Suprapubic skin (tissue), 4 donors: Measurements from ENCODE around the gene C1orf226. TPM values are rescaled to one million over a fixed set of nuclear protein-coding genes. Genes with fewer than 3 reads are reported as not detected.

Experiments used
- DNase-seq, 2 donors: peaks; one replicate each; pipeline ENCODE4 v3.0.0-alpha.2; 2019; ENCODE audit warnings: low spot score in 2 of 2
- H3K27ac ChIP-seq: fragments of 200-600 bp; sonication (generic); one replicate; pipeline ENCODE4 v1.5.1; 2019
- H3K27me3 ChIP-seq: fragments of 200-600 bp; sonication (generic); one replicate; pipeline ENCODE4 v1.5.1; 2019
- H3K36me3 ChIP-seq: fragments of 200-600 bp; sonication (generic); one replicate; pipeline ENCODE4 v1.5.1; 2019
- H3K4me1 ChIP-seq: fragments of 200-600 bp; sonication (generic); one replicate; pipeline ENCODE4 v1.5.1; 2019
- H3K4me3 ChIP-seq: fragments of 200-600 bp; sonication (generic); one replicate; pipeline ENCODE4 v1.5.1; 2019; ENCODE audit warnings: mild to moderate bottlenecking
- H3K9me3 ChIP-seq: fragments of 200-600 bp; sonication (generic); one replicate; pipeline ENCODE4 v1.5.1; 2019
- EP300 ChIP-seq: sonication (generic); formaldehyde crosslinking; IDR thresholded peaks from one replicate; pipeline ENCODE4 v1.6.1; 2017; ENCODE audit warnings: antibody characterized with exemption
- POLR2A ChIP-seq, 2 donors: fragments of 450-650 bp; IDR thresholded peaks; one replicate each; pipeline ENCODE4 v1.6.1; 2017; ENCODE audit warnings: antibody characterized with exemption in 2 of 2, mild to moderate bottlenecking in 2 of 2, moderate library complexity in 2 of 2
- POLR2AphosphoS5 ChIP-seq, 3 donors: sonication (generic); formaldehyde crosslinking; IDR thresholded peaks; one replicate each; pipeline ENCODE4 v1.6.1; 2017; ENCODE audit warnings: antibody characterized with exemption in 3 of 3
- WGBS: methylation state at CpG from one replicate; pipeline ENCODE4 v1.1.5; 2018; 5-methylcytosine and 5-hydroxymethylcytosine counted together
- total RNA-seq, 4 donors: library from RNA; depleted of rRNA; stranded (reverse); fragments of >200 nt; gene quantifications; one replicate each; pipeline ENCODE4 v1.1.0, GENCODE V29; 2016
- TF ChIP-seq, protein P1 (sequence below), 2 donors: fragments of 200-600 bp in 1 of 2; fragments of 450-650 bp in 1 of 2; sonication (generic) in 1 of 2; IDR thresholded peaks; one replicate each; pipeline ENCODE4 v1.5.1; 2016 to 2019; ENCODE audit warnings: antibody characterized with exemption in 2 of 2, mild to moderate bottlenecking in 1 of 2, moderate library complexity in 1 of 2

Gene C1orf226
- total RNA-seq, 4 donors from 2014 or later = 3.1 to 14.0 (median 8.9) TPM

DNA sequence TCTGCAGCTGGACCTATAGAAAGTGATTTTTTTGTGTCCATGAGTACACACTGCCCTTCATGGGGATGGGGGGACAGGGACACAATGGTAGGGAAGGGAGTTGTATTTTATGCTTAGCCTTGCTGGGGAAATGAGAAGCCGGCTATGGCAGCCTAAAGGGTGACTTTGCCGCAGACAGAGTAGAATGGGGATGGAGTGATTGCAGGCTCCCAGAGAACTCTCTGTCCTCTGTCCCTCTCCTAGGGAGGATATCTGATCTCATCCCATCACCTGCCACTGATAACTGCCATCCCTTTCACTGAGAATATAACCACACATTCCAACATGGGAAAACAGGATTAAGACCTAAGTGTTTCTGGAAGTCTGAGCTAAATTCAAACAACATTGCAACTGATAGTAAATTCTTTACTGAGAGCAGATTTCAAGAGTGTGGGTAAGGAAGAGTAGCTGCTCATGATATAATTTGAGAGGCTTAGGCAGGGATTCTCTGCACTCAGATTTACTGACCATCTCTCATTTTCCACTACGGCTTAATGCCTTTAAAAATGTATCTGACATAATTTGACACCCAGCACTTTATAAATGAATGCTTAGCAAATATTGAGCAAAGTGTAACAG is 16.5 kb downstream of the C1orf226 start:
- Histone ChIP-seq H3K4me1 (no peaks in the 10 kb centered on the region), H3K36me3 (no peaks in the 10 kb centered on the region), H3K4me3 (no peak overlapping the region), H3K27ac (no peak overlapping the region), H3K9me3 (no peaks in the 10 kb centered on the region), H3K27me3 (peaks cover 24% of the 10 kb centered on the region)
- no peak for TF ChIP-seq POLR2A (IDR thresholded peaks at IDR 0.05)
- no peak for TF ChIP-seq POLR2AphosphoS5 (IDR thresholded peaks at IDR 0.05)
- no peak for TF ChIP-seq EP300
- TF ChIP-seq, protein P1, sequence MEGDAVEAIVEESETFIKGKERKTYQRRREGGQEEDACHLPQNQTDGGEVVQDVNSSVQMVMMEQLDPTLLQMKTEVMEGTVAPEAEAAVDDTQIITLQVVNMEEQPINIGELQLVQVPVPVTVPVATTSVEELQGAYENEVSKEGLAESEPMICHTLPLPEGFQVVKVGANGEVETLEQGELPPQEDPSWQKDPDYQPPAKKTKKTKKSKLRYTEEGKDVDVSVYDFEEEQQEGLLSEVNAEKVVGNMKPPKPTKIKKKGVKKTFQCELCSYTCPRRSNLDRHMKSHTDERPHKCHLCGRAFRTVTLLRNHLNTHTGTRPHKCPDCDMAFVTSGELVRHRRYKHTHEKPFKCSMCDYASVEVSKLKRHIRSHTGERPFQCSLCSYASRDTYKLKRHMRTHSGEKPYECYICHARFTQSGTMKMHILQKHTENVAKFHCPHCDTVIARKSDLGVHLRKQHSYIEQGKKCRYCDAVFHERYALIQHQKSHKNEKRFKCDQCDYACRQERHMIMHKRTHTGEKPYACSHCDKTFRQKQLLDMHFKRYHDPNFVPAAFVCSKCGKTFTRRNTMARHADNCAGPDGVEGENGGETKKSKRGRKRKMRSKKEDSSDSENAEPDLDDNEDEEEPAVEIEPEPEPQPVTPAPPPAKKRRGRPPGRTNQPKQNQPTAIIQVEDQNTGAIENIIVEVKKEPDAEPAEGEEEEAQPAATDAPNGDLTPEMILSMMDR (IDR thresholded peaks at IDR 0.05) = no peak
- DNase-seq = no peak
- WGBS = 81% methylated on average over 3 of the region's 3 CpGs

DNA sequence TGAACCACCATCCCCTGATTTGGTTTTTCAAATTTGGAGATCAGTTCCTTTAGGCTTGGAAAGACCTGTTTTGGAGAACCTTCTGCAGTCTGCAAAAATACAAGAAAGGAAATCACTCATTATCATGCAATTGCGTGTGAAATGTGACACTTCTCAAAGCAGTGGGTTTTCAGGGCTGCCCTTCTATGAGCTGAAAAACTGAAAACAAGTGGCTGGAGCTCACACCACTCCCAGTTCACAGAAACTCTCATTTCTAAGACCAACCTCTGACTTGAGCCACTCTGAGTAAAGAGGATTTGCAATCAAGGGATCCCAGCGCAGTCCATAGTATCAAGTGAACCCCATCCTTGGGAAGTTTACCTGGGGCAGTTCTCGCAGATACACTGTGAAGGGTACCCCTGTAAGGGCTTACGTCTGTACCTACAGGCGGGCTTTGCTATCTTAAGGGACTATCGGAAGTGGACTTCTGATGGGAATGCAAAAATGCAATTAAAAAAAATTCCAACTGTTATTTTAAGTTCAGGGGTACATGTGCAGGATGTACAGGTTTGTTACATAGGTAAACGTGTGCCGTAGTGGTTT is 17.6 kb downstream of the C1orf226 start:
- Histone ChIP-seq H3K36me3 (no peaks in the 10 kb centered on the region), H3K9me3 (no peaks in the 10 kb centered on the region), H3K27me3 (peaks cover 21% of the 10 kb centered on the region), H3K4me3 (no peak overlapping the region), H3K4me1 (no peaks in the 10 kb centered on the region), H3K27ac (no peak overlapping the region)
- DNase-seq = no peak
- TF ChIP-seq POLR2AphosphoS5 (IDR thresholded peaks at IDR 0.05) = no peak
- WGBS = 86% methylated on average over 8 of the region's 8 CpGs

DNA sequence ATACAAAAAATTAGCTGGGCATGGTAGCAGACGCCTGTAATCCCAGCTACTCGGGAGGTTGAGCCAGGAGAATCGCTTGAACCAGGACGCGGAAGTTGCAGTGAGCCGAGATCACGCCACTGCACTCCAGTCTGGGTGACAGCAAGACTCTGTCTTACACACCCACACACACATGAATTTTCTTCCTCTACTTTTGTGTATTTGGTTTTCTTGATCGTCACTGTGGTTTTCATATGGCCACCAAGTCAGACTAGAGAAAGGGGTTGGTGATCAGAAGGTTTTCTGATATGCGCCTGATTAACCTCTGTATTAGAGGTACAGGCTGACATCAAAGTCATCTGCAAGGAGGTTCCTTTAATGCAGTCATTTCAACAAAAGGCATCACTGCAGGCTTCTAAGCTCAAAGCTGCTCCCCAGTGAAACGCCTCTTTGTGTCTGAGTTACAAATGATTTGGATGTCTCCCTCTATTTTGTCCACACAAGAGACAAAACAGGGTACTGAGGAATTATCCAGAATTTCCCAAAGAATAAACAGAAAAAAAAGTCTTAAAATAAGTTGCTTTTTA is 19.3 kb downstream of the C1orf226 start:
- no peak for DNase-seq
- WGBS = 85% methylated on average over 10 of the region's 10 CpGs
- H3K27me3 ChIP-seq = peaks cover 21% of the 10 kb centered on the region
- no peaks in the 10 kb centered on the region for H3K4me1 ChIP-seq
- TF ChIP-seq POLR2A (IDR thresholded peaks at IDR 0.05) (no peak), EP300 (no peak), POLR2AphosphoS5 (IDR thresholded peaks at IDR 0.05) (no peak)
- TF ChIP-seq, protein P1 (IDR thresholded peaks at IDR 0.05) = no peak
- H3K9me3 ChIP-seq = no peaks in the 10 kb centered on the region
- no peaks in the 10 kb centered on the region for H3K36me3 ChIP-seq
- no peak overlapping the region for H3K27ac ChIP-seq
- no peak overlapping the region for H3K4me3 ChIP-seq

DNA sequence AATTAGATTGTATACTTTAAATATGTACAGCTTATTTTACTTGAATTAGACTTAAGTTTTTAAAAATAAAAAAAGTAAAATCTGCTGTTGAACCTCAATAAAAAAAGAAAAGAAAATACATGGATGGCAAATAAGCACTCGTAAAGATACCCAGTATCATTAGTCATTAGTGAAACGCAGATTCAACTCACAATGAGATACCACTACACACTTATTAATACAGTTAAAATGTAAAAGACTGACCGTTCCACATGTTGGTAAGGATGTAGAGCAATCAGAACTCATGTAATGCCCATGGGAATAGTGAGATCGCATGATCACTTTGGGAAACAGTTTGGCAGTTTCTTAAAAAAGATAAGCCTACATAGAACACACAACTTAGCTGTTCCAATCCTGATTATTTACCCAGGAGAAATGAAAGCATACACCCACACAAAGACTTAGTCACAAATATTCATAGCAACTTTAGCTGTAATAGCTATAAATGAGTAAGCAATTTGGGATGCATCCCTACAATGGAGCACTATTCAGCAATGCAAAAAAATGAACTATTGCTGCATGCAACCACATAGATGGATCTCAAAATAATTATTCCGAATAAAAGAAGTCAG is 23.1 kb downstream of the C1orf226 start:
- no peak overlapping the region for H3K27ac ChIP-seq
- H3K4me1 ChIP-seq = no peaks in the 10 kb centered on the region
- no peaks in the 10 kb centered on the region for H3K9me3 ChIP-seq
- H3K36me3 ChIP-seq = no peaks in the 10 kb centered on the region
- H3K27me3 ChIP-seq = peaks cover 2% of the 10 kb centered on the region
- no peak for DNase-seq
- 77% methylated on average over 5 of the region's 5 CpGs for WGBS
- no peak overlapping the region for H3K4me3 ChIP-seq
- TF ChIP-seq POLR2A (IDR thresholded peaks at IDR 0.05) = no peak
- TF ChIP-seq POLR2AphosphoS5 (IDR thresholded peaks at IDR 0.05) = no peak
- TF ChIP-seq EP300 = no peak
- TF ChIP-seq, protein P1 (IDR thresholded peaks at IDR 0.05) = no peak

DNA sequence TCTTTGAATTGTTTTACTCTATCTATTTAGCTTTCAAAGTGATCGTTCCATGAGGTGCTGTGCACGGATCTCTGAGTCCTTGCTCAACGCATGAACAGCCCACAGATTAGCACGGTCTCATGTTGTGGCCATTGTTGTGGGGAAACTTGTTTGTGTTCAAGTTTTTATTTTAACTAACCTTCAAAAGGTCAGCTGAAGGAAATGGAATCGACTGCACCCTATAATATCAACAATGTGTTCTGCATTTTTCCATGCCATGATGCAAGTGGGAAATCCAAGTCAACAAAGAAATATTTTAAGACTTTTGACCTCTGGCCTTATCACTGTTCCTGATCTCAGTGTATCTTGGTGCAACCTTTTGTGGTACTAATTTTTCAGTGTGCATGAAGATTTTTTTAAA is 24.3 kb downstream of the C1orf226 start:
- Histone ChIP-seq H3K4me3 (no peak overlapping the region), H3K4me1 (no peaks in the 10 kb centered on the region), H3K36me3 (no peaks in the 10 kb centered on the region), H3K9me3 (no peaks in the 10 kb centered on the region), H3K27ac (no peak overlapping the region), H3K27me3 (peaks cover 2% of the 10 kb centered on the region)
- WGBS = 75% methylated on average over 5 of the region's 5 CpGs
- TF ChIP-seq EP300 = no peak
- no peak for TF ChIP-seq POLR2A (IDR thresholded peaks at IDR 0.05)
- no peak for TF ChIP-seq POLR2AphosphoS5 (IDR thresholded peaks at IDR 0.05)
- TF ChIP-seq, protein P1 (IDR thresholded peaks at IDR 0.05) = no peak
- no peak for DNase-seq
